ENCODE measurements around the gene FMO1. TPM values are rescaled to one million over a fixed set of nuclear protein-coding genes. Genes with fewer than 3 reads are reported as not detected.
A peak's percentile ranks its signal among the peaks of the same experiment; 100 is the strongest.

The FMO1 gene
- total RNA-seq, 1 experiment from 2014 or later, result not detected

DNA sequence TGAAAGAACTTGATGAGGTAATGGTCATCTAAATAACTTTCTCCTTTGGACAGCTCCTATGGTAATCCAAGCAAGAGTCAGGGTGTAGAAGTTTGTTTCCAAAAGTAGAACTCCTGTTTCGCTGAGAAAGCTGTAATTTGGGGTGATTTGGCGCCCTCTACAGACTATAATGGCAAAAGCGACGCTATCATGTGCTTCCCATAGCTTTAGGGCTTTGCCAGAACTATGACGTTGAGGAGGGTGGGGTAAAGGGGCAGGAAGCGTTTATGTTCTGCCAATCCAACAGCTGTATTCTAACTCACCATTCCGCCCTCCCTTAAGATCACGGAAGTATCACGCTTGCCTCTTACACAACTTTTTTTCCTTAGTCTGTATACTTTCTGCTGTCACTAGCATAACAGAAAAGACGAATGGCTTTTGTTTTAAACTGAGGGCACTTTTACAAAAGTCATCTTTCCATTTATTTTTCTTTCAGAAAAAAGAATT, 65.6 kb downstream of the FMO1 start, which contains the start of gene FMO4:
Gene FMO4 (plus strand): TSS at position 349 of the 486 bp plus-strand sequence. CDS start 5,643 bp downstream, outside the sequence.
- Histone ChIP-seq H3K27ac (ENCODE audit: low read length) (no peak within 1 kb of the TSS), H3F3A (ENCODE audit: low read length, unreplicated experiment) (no peaks in the 10 kb centered on the region), H3K9me2 (replicated peaks; ENCODE audit: low read length) (no peaks in the 10 kb centered on the region), H4K20me1 (ENCODE audit: low read length) (no peaks in the 10 kb centered on the region), H3K27me3 (ENCODE audit: low read length) (peaks cover 21% of the 10 kb centered on the region), H3K9me3 (ENCODE audit: low read length) (no peaks in the 10 kb centered on the region), H3K4me1 (ENCODE audit: insufficient read depth, low read length) (peaks cover 6% of the 10 kb centered on the region), H3K4me3 (ENCODE audit: low read length) (peak within 1 kb of the TSS; percentile 41), H3K4me2 (ENCODE audit: low read length) (peak within 1 kb of the TSS; percentile 69), H3K79me2 (ENCODE audit: low read length) (no peaks in the 10 kb centered on the region), H3K36me3 (ENCODE audit: low read depth, low read length) (no peaks in the 10 kb centered on the region), H3K9ac (ENCODE audit: low read length) (peak within 1 kb of the TSS; percentile 12), H2AFZ (ENCODE audit: low read length) (peak within 1 kb of the TSS; percentile 64)
- intact Hi-C loops (cut with micrococcal nuclease), result loop anchor here (1.0 to 10.0 kb wide), 6 partner anchors 69 to 347 kb away; partner anchors contain the start of gene PRRC2C
- CTCF ChIA-PET, result interaction anchor here (0.5 to 1.5 kb wide), 27 partner anchors 8 to 1221 kb away, joined by 3 to 67 read pairs (median 4); partner anchors contain the start of genes PRRC2C and VAMP4
- POLR2A ChIA-PET (ENCODE audit: unreplicated experiment), result interaction anchor here (0.6 to 1.1 kb wide), 6 partner anchors 44 to 426 kb away, joined by 3 to 5 read pairs (median 4); no protein-coding TSS in a partner anchor
- no TSS peak for BruUV-seq (replicated peaks)
- TF ChIP-seq EZH2 (IDR thresholded peaks at IDR 0.05; ENCODE audit: low read length, unreplicated experiment) (no peak), EZH2phosphoT487 (IDR thresholded peaks at IDR 0.05; ENCODE audit: borderline replicate concordance, low read length) (no peak)
- TF ChIP-seq, protein P1, sequence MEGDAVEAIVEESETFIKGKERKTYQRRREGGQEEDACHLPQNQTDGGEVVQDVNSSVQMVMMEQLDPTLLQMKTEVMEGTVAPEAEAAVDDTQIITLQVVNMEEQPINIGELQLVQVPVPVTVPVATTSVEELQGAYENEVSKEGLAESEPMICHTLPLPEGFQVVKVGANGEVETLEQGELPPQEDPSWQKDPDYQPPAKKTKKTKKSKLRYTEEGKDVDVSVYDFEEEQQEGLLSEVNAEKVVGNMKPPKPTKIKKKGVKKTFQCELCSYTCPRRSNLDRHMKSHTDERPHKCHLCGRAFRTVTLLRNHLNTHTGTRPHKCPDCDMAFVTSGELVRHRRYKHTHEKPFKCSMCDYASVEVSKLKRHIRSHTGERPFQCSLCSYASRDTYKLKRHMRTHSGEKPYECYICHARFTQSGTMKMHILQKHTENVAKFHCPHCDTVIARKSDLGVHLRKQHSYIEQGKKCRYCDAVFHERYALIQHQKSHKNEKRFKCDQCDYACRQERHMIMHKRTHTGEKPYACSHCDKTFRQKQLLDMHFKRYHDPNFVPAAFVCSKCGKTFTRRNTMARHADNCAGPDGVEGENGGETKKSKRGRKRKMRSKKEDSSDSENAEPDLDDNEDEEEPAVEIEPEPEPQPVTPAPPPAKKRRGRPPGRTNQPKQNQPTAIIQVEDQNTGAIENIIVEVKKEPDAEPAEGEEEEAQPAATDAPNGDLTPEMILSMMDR (conservative IDR thresholded peaks at IDR 0.05; ENCODE audit: low read depth, low read length), result peak; percentile 99
- ATAC-seq (peak; percentile 100), DNase-seq (peak; percentile 100)

DNA sequence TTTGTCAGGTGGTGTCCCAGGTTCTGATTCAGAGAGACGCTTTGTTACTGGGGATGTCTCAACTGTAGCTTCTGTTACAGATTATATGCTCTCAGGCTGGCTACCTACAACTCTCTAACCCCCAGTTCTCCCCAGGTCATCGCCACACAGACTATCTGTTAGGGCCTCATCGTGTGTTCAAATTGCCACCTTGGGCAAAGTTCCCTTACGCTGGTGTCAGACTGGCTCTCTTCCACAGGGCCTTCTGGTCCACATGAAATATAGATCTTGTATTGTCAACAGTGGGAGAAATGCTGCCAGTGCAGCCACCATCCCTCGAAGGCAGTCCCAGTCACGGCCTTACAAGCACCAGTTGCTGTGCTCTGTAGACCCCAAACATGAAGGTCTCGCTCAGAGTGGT, 81.0 kb downstream of the FMO1 start:
- no peaks in the 10 kb centered on the region for H3F3A ChIP-seq (ENCODE audit: low read length, unreplicated experiment)
- TF ChIP-seq, protein P1 (conservative IDR thresholded peaks at IDR 0.05; ENCODE audit: low read depth, low read length), result no peak
- no peak for TF ChIP-seq EZH2phosphoT487 (IDR thresholded peaks at IDR 0.05; ENCODE audit: borderline replicate concordance, low read length)
- no peak for TF ChIP-seq EZH2 (IDR thresholded peaks at IDR 0.05; ENCODE audit: low read length, unreplicated experiment)
- DNase-seq, result no peak
- H3K9me2 ChIP-seq (replicated peaks; ENCODE audit: low read length), result no peaks in the 10 kb centered on the region
- no TSS peak for BruUV-seq (replicated peaks)
- H3K4me2 ChIP-seq (ENCODE audit: low read length), result no peak overlapping the region
- CTCF ChIA-PET, result no interaction called here
- no peak overlapping the region for H3K9ac ChIP-seq (ENCODE audit: low read length)
- no peaks in the 10 kb centered on the region for H4K20me1 ChIP-seq (ENCODE audit: low read length)
- POLR2A ChIA-PET (ENCODE audit: unreplicated experiment), result no interaction called here
- no peak overlapping the region for H3K27ac ChIP-seq (ENCODE audit: low read length)
- H3K79me2 ChIP-seq (ENCODE audit: low read length), result no peaks in the 10 kb centered on the region
- H3K27me3 ChIP-seq (ENCODE audit: low read length), result no peaks in the 10 kb centered on the region
- intact Hi-C loops (cut with micrococcal nuclease), result no loop called here
- no peaks in the 10 kb centered on the region for H3K36me3 ChIP-seq (ENCODE audit: low read depth, low read length)
- 0 out of 2 replicates have a peak, but pooled peaks cover 6% of the 10 kb centered on the region for H3K9me3 ChIP-seq (ENCODE audit: low read length)
- H2AFZ ChIP-seq (ENCODE audit: low read length), result no peak overlapping the region
- no peak for ATAC-seq
- no peaks in the 10 kb centered on the region for H3K4me1 ChIP-seq (ENCODE audit: insufficient read depth, low read length)
- H3K4me3 ChIP-seq (ENCODE audit: low read length), result no peak overlapping the region

DNA sequence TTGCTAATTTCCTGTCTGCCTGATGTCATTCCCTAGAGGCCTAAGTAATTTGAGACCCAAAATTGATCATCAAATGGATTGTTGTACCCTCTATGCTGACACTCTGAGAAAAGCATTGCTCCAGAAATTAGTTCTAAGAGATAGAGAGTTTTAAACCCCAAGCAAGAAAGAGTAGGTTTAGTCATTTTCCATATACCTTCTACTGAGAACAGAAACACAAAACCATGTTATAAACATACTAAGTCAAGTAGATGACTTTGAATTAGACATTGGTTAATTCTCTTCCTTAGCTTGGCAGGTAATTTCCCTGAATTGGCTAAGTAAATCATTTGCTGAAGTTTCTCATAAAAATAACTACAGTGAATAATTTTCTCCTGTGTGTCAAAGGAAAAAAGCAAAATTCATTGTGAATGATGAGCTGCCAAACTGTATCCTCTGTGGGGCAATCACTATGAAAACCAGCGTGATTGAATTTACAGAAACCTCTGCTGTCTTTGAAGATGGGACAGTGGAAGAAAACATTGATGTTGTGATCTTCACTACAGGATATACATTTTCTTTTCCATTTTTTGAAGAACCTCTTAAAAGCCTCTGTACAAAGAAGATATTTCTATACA, 85.8 kb downstream of the FMO1 start:
- ATAC-seq (no peak), DNase-seq (no peak)
- Histone ChIP-seq H2AFZ (ENCODE audit: low read length) (no peak overlapping the region), H3K9me3 (ENCODE audit: low read length) (0 out of 2 replicates have a peak, but pooled peaks cover 6% of the 10 kb centered on the region), H3K4me2 (ENCODE audit: low read length) (no peak overlapping the region), H3K27me3 (ENCODE audit: low read length) (peaks cover 5% of the 10 kb centered on the region), H3K27ac (ENCODE audit: low read length) (no peak overlapping the region), H4K20me1 (ENCODE audit: low read length) (no peaks in the 10 kb centered on the region), H3K9ac (ENCODE audit: low read length) (no peak overlapping the region), H3F3A (ENCODE audit: low read length, unreplicated experiment) (no peaks in the 10 kb centered on the region), H3K79me2 (ENCODE audit: low read length) (no peaks in the 10 kb centered on the region), H3K36me3 (ENCODE audit: low read depth, low read length) (no peaks in the 10 kb centered on the region), H3K9me2 (replicated peaks; ENCODE audit: low read length) (no peaks in the 10 kb centered on the region), H3K4me1 (ENCODE audit: insufficient read depth, low read length) (no peaks in the 10 kb centered on the region), H3K4me3 (ENCODE audit: low read length) (no peak overlapping the region)
- ChIA-PET CTCF (no interaction called here), POLR2A (ENCODE audit: unreplicated experiment) (interaction anchor here (0.6 kb wide), 1 partner anchor 10 kb away, joined by 3 read pairs; no protein-coding TSS in a partner anchor)
- TF ChIP-seq, protein P1 (conservative IDR thresholded peaks at IDR 0.05; ENCODE audit: low read depth, low read length), result no peak
- no peak for TF ChIP-seq EZH2 (IDR thresholded peaks at IDR 0.05; ENCODE audit: low read length, unreplicated experiment)
- no peak for TF ChIP-seq EZH2phosphoT487 (IDR thresholded peaks at IDR 0.05; ENCODE audit: borderline replicate concordance, low read length)
- BruUV-seq (replicated peaks), result no TSS peak
- intact Hi-C loops (cut with micrococcal nuclease), result no loop called here
